Fibroblast of the aortic adventitia (primary cell): ENCODE results near the gene ZNF813. TPM values are rescaled to one million over a fixed set of nuclear protein-coding genes. Genes with fewer than 3 reads are reported as not detected.
A peak's percentile ranks its signal among the peaks of the same experiment; 100 is the strongest.

ENCODE experiments used
- DNase-seq: peaks from one replicate; pipeline ENCODE4 v3.0.0-alpha.2; 2010; ENCODE audit warnings: low read depth
- H3K4me3 ChIP-seq: 2 replicates; pipeline ENCODE4 v1.5.1; 2011; ENCODE audit warnings: low read depth, mild to moderate bottlenecking, control low read depth, low read length, moderate library complexity
- total RNA-seq: library from RNA; depleted of rRNA; stranded (reverse); fragments of >200 nt; gene quantifications from 2 replicates; pipeline ENCODE4 v1.2.3, GENCODE V29; 2012; ENCODE audit warnings: low replicate concordance
- TF ChIP-seq, protein P1 (sequence below): IDR thresholded peaks from 2 replicates; pipeline ENCODE4 v1.5.1; 2011; ENCODE audit warnings: mild to moderate bottlenecking, low read length, control low read depth, inconsistent platforms; ENCODE audit not compliant: insufficient read depth

ZNF813 gene
- total RNA-seq, 1 donor: 2.5 TPM

DNA sequence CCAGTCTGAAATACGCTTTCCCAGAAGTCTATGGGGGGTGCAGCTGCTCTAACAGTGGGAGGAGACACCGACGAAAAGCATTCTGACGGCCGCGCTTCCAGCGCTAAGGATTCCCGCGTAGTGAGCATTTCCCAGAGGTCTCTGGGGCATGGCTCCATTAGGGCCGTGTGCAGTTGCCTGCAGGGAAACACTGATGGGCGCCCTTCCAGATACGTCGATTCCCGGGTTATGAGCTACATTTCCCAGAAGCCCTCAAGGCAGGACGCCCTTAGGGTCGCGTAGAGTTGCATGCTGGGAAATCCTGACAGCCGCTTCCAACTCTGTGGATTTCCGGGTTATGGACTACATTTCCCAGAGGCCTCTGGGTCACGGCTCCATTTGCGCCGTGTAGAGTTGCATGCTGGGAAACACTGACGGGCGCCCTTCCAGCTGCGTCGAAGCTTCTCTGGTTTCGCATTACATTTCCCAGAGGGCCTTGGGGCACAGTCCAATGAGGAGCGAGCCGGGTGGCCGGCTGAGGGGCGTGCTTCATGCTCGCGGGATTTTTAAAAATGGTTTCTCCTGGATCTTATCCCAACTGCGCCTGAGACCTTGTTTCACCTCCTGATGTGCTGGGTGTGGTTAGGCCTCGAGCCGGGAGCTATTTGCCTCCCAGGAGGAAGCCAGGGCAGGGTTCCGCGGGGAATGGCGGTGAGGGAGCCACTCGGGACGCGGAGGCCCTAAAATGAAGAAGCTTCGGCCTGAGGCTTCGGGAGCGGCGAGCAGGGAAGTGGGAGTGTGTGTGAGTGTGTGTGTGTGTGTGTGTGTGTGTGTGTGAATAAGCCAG, 53.2 kb downstream of the ZNF813 start:
- DNase-seq: peak; percentile 99
- TF ChIP-seq, protein P1, sequence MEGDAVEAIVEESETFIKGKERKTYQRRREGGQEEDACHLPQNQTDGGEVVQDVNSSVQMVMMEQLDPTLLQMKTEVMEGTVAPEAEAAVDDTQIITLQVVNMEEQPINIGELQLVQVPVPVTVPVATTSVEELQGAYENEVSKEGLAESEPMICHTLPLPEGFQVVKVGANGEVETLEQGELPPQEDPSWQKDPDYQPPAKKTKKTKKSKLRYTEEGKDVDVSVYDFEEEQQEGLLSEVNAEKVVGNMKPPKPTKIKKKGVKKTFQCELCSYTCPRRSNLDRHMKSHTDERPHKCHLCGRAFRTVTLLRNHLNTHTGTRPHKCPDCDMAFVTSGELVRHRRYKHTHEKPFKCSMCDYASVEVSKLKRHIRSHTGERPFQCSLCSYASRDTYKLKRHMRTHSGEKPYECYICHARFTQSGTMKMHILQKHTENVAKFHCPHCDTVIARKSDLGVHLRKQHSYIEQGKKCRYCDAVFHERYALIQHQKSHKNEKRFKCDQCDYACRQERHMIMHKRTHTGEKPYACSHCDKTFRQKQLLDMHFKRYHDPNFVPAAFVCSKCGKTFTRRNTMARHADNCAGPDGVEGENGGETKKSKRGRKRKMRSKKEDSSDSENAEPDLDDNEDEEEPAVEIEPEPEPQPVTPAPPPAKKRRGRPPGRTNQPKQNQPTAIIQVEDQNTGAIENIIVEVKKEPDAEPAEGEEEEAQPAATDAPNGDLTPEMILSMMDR: no peak
- H3K4me3 ChIP-seq: peak overlapping the region; percentile 92

DNA sequence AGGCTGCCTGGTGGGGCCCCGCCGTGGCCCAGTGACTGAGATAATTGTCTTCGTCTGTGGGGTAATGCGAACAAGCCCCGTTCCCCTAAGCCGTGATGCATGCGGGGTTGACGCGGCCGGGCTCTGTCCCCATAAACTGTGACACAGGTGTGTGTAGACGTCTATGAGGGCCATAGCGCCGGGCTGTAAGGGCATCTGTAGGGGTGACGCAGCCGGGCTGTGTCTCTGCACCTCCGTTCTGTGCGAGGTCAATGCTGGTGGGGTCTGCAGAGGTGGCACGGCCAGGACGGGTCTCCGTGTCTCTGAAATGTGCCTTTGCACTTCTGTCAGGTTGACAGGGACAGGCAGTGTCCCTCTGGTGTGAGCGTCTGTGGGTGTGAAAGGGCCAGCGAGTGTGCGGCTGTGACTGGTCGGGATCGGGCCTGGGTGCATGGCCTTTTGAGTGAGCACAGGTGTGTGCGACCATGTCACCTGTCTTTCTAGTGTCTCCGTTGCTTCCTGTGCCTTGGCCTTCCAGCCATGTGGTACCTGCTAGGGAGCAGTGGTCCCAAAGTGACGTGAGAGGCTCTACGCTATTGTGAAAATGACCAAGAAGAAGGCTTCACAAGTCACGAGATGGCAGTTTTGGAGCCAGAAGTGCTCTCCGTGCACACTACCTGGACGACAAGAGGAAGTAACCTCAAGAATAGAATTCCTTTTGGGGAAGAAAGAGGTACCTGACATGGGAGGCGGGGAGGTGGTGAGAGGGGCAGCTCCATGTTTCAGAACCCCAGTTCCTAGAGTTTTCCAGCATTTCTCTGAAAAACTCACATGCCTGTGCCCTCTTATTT, 54.1 kb downstream of the ZNF813 start:
- H3K4me3 ChIP-seq: peak overlapping the region; percentile 92
- TF ChIP-seq, protein P1: no peak
- no peak for DNase-seq

DNA sequence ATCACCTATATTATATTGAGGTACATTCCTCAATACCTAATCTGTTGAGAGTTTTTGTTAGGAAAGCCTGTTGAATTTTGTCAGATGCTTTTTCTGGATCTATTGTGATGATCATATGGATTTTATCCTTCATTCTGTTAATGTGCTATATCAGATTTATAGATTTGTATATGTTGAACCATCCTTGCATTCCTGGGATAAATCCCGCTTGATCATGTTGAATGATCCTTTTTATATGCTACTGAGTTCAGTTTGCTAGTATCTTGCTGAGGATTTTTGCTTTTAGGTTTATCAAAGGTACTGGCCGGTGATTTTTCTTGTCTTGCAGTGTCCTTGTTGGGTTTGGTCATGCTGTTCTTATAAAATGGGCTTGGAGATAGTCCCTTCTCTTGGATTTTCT, 58.4 kb downstream of the ZNF813 start:
- TF ChIP-seq, protein P1: no peak
- no peak for DNase-seq
- no peak overlapping the region for H3K4me3 ChIP-seq

DNA sequence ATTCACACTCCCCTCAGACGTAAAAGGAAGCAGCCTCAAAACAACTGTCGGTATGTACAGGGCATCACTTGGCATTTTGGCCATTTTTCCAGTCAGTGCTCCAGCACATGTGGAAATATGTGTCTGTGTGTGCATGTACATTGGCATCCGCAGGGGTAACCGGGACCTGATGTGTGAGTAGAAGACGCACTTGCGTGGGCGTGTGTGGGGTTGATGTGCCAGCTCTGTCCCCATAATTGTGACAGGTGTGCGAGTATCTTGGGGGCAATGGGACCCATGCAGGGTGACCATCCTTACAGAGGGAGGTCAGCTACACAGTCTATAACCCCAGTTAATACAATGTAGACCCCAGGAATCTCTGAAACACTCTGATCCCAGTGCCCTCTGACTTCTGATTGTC, 63.1 kb downstream of the ZNF813 start:
- H3K4me3 ChIP-seq: no peak overlapping the region
- TF ChIP-seq, protein P1: no peak
- no peak for DNase-seq

DNA sequence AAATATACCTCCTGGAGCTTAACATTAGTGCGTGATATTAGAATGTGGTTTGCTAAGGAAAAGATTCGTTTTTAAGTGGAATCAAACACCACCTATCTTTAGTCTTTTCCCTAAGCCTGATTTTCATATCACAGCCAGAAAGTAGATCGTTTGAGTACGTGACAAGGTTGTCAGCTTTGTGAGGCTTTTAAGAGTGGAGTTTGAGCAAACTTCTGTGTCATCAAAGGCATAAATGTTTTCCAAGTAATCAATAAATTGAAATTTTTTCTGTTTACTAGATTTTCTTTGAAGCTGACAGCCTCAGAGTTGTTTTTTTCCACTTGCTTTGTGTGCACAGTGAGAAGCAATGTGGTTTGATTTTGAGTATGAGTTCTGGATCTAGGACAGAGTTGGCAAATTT, 63.9 kb downstream of the ZNF813 start:
- no peak for DNase-seq
- no peak overlapping the region for H3K4me3 ChIP-seq
- TF ChIP-seq, protein P1: no peak

DNA sequence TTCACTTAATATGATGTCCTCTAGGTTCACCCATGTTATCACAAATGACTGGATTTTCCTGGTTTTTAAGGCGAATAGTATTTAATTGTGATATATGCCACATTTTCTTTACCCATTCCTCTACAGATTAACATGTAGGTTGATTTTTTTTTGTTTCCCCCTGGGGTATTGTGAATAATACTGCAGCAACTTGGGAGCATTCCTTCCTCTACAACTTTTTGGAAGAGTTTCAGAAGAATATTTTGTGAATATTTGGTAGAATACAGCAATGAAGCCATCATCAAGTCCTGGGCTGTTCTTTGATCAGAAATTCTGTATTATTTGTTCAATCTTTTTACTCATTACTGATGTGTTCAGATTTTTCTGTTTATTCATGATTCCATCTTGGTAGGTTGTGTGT, 64.8 kb downstream of the ZNF813 start:
- peak; percentile 32 for DNase-seq
- no peak overlapping the region for H3K4me3 ChIP-seq
- TF ChIP-seq, protein P1: no peak
